ENCODE data around the gene ZBED3.
A peak's percentile ranks its signal among the peaks of the same experiment; 100 is the strongest.
"Not testable (repeated sequence)": the region's sequence is repeated elsewhere in the genome, so short reads cannot be mapped to it uniquely, and the experiment has no call there.

ZBED3 gene

GRCh38 chr5:77095189-77095588 lies 8.1 kb upstream of the ZBED3 start:
- no peak overlapping the region for H3K4me3 ChIP-seq (ENCODE audit: low read depth, low read length)
- TF ChIP-seq CTCF (IDR thresholded peaks at IDR 0.05; ENCODE audit: low read depth, low read length): no peak

- no peak for TF ChIP-seq CTCF (IDR thresholded peaks at IDR 0.05; ENCODE audit: low read depth, low read length)
- H3K4me3 ChIP-seq (ENCODE audit: low read depth, low read length): peak overlapping the region; percentile 76
Measured at GRCh38 chr5:77087484-77088261, 588 bp upstream of the ZBED3 start.

GRCh38 chr5:77086368-77086688 lies 757 bp downstream of the ZBED3 start:
- no peak for TF ChIP-seq CTCF (IDR thresholded peaks at IDR 0.05; ENCODE audit: low read depth, low read length)
- peak overlapping the region; percentile 76 for H3K4me3 ChIP-seq (ENCODE audit: low read depth, low read length)

- TF ChIP-seq CTCF (IDR thresholded peaks at IDR 0.05; ENCODE audit: low read depth, low read length): no peak
- H3K4me3 ChIP-seq (ENCODE audit: low read depth, low read length): no peak overlapping the region
Measured at GRCh38 chr5:77083088-77083487, 4.0 kb downstream of the ZBED3 start.

- TF ChIP-seq CTCF (IDR thresholded peaks at IDR 0.05; ENCODE audit: low read depth, low read length): no peak
- no peak overlapping the region for H3K4me3 ChIP-seq (ENCODE audit: low read depth, low read length)
Measured at GRCh38 chr5:77082280-77082679, 4.8 kb downstream of the ZBED3 start.

GRCh38 chr5:77080905-77081304 lies 6.2 kb downstream of the ZBED3 start:
- no peak overlapping the region for H3K4me3 ChIP-seq (ENCODE audit: low read depth, low read length)
- TF ChIP-seq CTCF (IDR thresholded peaks at IDR 0.05; ENCODE audit: low read depth, low read length): no peak

GRCh38 chr5:77080479-77080878 lies 6.6 kb downstream of the ZBED3 start:
- H3K4me3 ChIP-seq (ENCODE audit: low read depth, low read length): not testable (repeated sequence)

GRCh38 chr5:77077829-77078176 lies 9.3 kb downstream of the ZBED3 start:
- H3K4me3 ChIP-seq (ENCODE audit: low read depth, low read length): no peak overlapping the region; the same call in 1 of the 2 replicates
- no peak for TF ChIP-seq CTCF (IDR thresholded peaks at IDR 0.05; ENCODE audit: low read depth, low read length)

Measured in WI38 (cell line).